ENCODE results near the gene CDC14B.

The CDC14B gene

DNA sequence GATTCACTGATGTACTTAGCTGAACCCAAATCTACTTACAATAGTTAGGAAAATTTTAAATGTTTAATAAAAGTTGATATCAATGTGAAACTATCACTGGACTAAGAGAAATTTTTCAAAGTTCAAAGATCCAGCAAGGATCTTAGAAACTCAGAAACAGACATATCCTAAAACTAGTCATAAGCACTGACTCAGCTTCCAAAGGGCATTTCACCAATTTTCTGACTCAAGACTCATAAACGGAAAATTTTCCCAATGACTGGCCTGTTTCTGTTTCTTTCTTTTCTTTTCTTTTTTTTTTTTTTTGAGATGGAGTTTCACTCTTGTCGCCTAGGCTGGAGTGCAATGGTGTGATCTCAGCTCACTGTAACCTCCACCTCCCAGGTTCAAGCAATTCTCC lies 66.6 kb downstream of the CDC14B start:
- TF ChIP-seq GATA3 (IDR thresholded peaks at IDR 0.05; ENCODE audit: low read depth, low read length): no peak
- TF ChIP-seq GATA2 (IDR thresholded peaks at IDR 0.05; ENCODE audit: low read depth, low read length): no peak

DNA sequence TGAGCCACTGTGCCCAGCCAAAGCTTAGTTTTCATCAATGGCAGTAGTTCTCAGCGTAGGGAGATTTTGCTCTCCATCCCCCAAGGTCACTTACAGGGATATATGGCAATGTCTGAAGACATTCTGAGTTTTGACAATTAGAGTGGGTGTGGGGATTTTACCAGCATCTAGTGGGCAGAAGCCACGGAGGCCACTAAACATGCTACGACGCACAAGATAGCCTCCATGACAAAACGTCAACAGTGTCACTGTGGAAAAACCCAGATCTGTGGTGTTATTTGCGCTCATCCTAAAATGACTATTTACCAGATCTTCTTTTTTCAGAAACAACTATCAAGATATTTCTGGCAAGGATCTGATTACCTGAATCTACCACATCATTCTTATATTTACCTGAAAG lies 68.2 kb downstream of the CDC14B start:
- TF ChIP-seq GATA2 (IDR thresholded peaks at IDR 0.05; ENCODE audit: low read depth, low read length) (no peak), GATA3 (IDR thresholded peaks at IDR 0.05; ENCODE audit: low read depth, low read length) (no peak)

DNA sequence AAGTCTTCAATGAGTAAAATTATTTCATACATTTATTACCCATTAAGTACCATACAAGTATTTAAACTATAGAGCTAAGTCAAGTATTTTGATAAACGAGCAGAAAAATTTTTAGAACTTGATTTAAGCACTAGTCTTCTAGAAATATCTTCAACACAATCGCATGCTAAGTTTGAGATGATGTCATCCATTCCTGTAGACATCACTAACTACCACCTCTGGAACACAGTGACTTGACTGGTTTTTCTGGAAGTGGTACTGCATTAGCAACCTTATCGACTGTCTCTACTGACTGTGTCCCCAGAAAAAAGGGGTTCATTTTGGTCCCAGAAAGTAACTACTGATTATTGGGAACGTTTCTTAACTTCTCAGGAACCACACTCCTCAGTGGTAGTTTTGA lies 69.0 kb downstream of the CDC14B start:
- TF ChIP-seq GATA3 (IDR thresholded peaks at IDR 0.05; ENCODE audit: low read depth, low read length) (no peak), GATA2 (IDR thresholded peaks at IDR 0.05; ENCODE audit: low read depth, low read length) (no peak)

DNA sequence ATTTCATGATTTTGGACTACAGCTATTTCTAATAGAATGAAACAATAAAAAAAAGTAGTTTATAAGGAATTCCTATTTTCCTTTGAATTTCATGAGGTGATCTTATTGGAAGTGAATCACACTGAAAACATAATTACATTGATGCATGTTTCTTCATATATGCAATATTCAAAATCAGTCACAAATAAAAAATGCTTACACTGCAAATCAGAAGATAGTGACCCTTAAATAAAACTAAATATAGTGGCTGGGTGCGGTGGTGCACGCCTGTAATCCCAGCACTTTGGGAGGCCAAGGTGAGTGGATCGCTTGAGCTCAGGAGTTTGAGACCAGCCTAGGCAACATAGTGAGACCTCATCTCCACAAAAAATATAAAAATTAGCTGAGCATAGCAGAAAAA lies 79.5 kb downstream of the CDC14B start:
- TF ChIP-seq GATA2 (IDR thresholded peaks at IDR 0.05; ENCODE audit: low read depth, low read length) (no peak), GATA3 (IDR thresholded peaks at IDR 0.05; ENCODE audit: low read depth, low read length) (no peak)

DNA sequence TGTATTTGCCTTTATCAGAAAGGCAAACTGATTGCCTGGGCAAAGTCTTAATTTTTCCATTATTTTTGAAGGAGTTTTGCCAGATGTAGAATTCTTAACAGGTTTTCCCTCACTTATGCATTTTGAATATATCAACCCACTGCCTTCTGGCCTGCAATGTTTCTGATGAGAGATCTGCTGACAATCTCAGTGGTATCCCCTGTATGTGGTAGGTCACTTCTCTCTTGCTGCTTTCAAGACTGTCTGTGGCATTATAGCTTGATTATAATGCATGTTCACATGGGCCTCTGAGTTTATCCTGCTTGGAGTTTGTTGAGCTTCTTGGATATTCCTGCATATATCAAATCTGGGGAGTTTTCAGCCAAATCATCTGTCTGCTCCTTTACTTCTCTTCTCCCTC lies 87.5 kb downstream of the CDC14B start:
- no peak for TF ChIP-seq GATA3 (IDR thresholded peaks at IDR 0.05; ENCODE audit: low read depth, low read length)
- no peak for TF ChIP-seq GATA2 (IDR thresholded peaks at IDR 0.05; ENCODE audit: low read depth, low read length)

DNA sequence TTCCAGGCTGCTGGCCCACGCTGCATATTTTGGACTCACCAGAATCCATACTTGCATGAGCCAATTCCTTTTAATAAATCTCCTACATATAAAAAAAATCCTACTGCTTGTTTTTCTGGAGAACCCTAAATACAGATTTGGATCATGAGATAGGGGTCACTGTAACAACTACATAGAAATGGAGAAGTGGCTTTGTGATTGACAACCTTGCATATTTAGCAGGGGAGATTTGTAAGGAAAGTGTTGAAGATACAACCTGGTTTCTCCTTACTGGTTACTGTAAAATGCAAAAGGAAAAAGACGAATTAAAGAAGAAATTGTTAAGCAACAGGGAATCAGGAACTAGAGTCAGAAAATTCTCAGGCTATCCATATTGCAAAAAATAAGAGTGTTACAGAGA lies 94.9 kb downstream of the CDC14B start:
- TF ChIP-seq GATA3 (IDR thresholded peaks at IDR 0.05; ENCODE audit: low read depth, low read length): no peak
- TF ChIP-seq GATA2 (IDR thresholded peaks at IDR 0.05; ENCODE audit: low read depth, low read length): no peak

DNA sequence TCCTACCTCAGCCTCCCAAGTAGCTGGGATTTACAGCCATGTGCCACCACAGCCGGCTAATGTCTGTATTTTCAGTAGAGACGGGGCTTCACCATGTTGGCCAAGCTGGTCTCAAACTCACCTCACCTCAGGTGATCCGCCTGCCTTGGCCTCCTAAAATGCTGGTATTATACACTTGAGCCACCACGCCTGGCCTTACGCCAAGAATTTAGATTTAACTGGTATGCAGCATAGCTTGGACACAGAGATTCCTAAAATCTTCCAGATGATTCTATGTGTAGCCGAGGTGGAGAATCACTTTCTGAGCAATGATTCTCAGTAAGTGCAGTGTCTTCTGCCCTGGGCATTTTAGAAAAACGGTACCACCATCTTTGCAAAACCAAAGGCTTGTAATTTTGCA lies 95.6 kb downstream of the CDC14B start:
- TF ChIP-seq GATA3 (IDR thresholded peaks at IDR 0.05; ENCODE audit: low read depth, low read length): no peak
- no peak for TF ChIP-seq GATA2 (IDR thresholded peaks at IDR 0.05; ENCODE audit: low read depth, low read length)

DNA sequence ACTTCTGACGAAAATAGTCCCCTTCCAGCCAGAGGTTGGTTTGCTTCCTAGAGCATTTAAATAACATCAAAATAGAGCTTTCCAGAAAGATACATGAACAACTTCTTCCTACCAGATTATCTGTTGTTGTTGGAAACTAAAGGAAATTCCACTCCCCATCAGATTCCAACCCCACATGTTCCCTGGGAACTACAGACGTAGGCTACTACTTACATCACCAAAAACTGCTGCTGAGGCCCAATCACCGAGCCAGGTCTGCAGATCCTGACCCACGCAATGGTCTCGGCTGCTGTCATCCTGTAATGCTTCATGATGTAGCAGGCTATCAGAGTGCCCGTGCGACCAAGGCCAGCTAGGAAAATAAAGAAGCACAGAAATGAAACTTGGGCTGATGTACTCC lies 96.3 kb downstream of the CDC14B start:
- TF ChIP-seq GATA2 (IDR thresholded peaks at IDR 0.05; ENCODE audit: low read depth, low read length) (no peak), GATA3 (IDR thresholded peaks at IDR 0.05; ENCODE audit: low read depth, low read length) (no peak)

DNA sequence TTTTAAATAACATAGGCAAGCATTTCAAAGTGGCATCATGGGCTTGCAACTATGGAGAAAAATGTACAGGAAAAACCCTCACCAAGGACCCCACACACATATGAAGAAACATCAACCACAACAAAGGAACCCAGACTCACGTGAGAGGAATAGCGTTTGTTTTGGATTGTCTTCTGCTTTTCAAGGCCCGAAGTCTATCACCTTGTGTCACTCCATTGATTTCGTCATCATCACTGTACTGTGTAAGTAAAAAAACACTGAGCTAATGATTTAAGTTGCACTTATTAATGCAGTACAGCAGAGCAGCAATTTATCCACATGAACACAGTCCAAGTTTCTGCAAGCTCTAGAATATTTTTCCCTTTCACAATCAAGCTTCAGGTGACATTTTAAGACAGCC lies 97.3 kb downstream of the CDC14B start:
- TF ChIP-seq GATA3 (IDR thresholded peaks at IDR 0.05; ENCODE audit: low read depth, low read length): no peak
- TF ChIP-seq GATA2 (IDR thresholded peaks at IDR 0.05; ENCODE audit: low read depth, low read length): no peak

DNA sequence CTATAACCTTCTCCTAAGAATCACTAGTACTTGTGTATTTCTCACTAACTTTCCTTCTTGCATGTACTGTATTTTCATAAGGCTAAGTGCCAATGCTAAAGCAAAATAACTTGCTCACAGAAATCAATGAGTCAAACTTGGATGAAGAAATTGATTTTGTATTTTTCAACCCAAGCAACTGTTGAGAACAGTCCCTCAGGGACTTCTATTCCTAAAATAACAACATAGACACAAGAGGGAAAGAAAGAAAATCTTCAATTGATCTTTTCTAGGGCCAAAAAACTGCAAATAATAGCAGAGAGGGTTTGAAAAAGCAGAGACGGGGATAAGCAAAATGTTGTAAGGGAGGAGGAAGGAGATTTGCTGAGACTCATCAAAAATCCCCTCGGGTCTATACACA lies 99.9 kb downstream of the CDC14B start:
- TF ChIP-seq GATA2 (IDR thresholded peaks at IDR 0.05; ENCODE audit: low read depth, low read length): no peak
- TF ChIP-seq GATA3 (IDR thresholded peaks at IDR 0.05; ENCODE audit: low read depth, low read length): no peak

DNA sequence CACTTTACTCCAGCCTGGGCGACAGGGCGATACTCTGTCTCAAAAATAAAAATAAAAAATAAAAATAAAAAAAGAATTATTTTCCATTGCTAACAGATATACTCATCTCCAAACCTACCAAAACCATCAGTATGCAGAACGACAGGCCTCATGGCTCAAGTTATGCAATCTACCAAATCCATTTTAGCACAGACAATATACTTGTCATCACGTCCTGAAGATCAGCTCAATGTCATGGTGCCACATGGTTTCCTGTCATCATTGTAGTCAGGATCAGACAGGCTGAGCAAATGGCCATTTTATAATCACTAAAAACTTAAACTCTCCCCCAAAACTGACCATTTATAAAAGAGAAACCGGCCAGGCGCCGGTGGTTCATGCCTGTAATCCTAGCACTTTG lies 100.5 kb downstream of the CDC14B start:
- TF ChIP-seq GATA2 (IDR thresholded peaks at IDR 0.05; ENCODE audit: low read depth, low read length) (no peak), GATA3 (IDR thresholded peaks at IDR 0.05; ENCODE audit: low read depth, low read length) (no peak)

DNA sequence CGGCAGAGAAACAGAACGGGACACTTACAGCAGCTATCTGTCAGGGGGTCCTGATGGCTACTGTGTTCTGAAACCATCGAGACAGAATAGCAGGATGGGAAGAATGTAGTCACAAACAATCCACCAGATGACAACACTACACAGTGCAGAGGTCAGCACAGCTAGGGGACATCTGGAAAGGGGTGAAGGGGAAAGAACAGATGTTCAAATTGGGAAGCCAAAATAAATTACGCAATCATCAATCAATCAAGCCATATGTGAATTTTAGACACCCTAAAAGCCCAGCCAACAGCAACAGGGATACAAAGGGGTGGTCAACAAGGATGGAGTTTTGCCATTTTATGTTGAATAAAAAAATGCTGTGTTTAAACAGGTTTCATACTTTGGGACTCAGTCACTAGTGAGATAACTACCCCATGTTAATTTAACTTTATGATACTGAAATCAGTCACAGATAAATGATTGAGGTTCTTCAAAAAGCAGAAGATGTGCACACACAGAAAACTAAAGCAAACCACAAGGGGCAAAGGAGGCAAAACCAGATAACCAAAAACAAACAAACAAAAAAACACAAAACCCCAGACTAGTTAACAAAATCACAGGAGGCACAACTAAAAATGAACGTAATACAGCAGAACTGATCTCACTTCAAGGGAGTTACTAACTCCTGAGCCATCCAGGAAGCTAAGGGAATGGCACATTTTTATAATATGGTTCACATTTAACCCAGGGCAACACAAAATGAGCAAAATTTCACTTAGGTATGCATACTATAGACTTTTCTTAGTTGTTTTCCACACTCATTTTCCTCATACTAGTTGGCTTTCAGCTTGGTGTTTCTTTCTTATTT lies 103.8 kb downstream of the CDC14B start:
- no peak for TF ChIP-seq GATA3 (IDR thresholded peaks at IDR 0.05; ENCODE audit: low read depth, low read length)
- no peak for TF ChIP-seq GATA2 (IDR thresholded peaks at IDR 0.05; ENCODE audit: low read depth, low read length)

DNA sequence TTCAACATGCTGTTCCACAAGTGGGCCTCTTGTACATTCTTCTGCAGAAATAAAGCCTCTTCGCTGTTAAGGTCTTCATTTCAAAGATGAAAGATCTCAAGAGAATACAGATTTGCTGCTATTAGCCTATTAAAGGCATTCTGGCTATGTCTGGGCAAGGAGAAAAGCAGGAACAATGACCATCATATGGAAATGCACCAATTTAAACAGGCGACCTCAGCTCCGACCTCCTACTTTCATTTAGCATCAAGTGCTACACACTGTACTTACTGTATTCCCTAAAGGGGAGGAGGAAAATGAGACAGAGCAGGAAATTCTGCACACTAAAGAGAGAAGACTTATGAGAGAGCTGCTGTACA lies 104.9 kb downstream of the CDC14B start:
- TF ChIP-seq GATA3 (IDR thresholded peaks at IDR 0.05; ENCODE audit: low read depth, low read length): no peak
- no peak for TF ChIP-seq GATA2 (IDR thresholded peaks at IDR 0.05; ENCODE audit: low read depth, low read length)

DNA sequence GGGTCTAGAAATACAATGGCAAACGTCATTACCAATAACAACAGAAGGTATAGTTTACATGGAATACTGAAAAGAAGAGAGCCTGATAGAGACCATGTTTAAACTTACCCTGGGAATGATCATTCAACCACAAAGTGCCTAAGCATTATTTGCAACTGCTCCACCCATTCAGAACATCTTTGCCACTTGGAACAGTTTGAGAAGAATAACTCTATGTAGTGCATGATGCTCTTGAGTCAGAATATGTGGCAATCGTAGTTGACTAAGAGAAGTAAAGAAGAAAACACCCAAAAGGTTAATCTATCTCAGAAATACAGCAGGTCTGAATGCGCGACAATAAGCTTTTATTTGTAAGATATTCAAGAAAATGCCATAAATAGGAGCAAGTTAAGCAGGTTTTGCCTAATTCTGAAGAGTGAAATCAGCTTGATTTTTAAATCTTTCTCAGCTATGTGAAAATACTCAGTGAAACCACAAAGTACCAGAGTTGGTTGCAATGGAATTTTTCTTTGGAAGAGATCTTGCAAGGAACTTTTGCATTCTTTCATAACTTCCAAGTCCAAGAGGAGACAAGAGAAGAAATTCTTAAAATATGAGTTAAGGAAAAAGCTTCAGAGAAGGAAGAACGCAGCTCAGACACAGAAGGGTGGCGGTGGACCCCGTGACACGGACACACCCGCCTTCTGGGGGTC lies 105.4 kb downstream of the CDC14B start:
- no peak for TF ChIP-seq GATA3 (IDR thresholded peaks at IDR 0.05; ENCODE audit: low read depth, low read length)
- no peak for TF ChIP-seq GATA2 (IDR thresholded peaks at IDR 0.05; ENCODE audit: low read depth, low read length)

DNA sequence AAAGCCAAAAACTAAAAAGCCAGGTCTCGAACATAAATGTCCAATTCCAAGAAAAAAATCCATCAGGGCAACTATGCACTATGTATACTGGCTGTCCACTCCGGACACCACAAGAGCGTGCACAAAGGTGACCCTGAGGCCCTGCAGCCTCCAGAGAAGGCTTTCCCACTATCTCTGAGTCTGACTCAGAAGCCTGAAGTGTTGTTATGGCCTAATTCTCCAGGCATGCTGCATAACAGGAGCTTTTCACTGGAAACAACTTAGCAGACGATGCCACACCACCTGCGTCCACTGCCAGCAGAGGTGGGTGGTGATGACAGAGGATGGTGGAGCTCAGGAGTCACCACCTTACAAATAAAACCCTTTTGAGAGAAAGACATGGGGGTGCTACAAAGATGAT lies 106.0 kb downstream of the CDC14B start:
- TF ChIP-seq GATA2 (IDR thresholded peaks at IDR 0.05; ENCODE audit: low read depth, low read length) (no peak), GATA3 (IDR thresholded peaks at IDR 0.05; ENCODE audit: low read depth, low read length) (no peak)
